Pancreas (tissue), 10 donors: ENCODE data around the gene CACNA1H. TPM values are rescaled to one million over a fixed set of nuclear protein-coding genes. Genes with fewer than 3 reads are reported as not detected.

Source experiments
- ATAC-seq, 4 donors: fragments of 200-7000 bp; cut with Tn5 transposase; one replicate each; pipeline versions ENCODE4 v1.8.0 to v1.9.1; 2020; ENCODE audit warnings: mild to moderate bottlenecking in 4 of 4, moderate library complexity in 4 of 4
- DNase-seq, 6 donors: peaks; one replicate each; pipeline ENCODE4 v3.0.0-alpha.2; 2020
- FAIRE-seq: peaks from 2 replicates; lab custom pipeline; 2012; peaks lifted over from hg19 to GRCh38; lab: Jason Lieb, UNC
- H3K27ac ChIP-seq, 4 donors: fragments of 200-600 bp; sonication (generic); 1 replicate in 3 of 4; 2 replicates in 1 of 4; pipeline versions ENCODE4 v1.5.0 to v1.8.0; 2020
- H3K27me3 ChIP-seq, 4 donors: fragments of 200-600 bp; one replicate each; pipeline ENCODE4 v1.8.0; 2021
- H3K36me3 ChIP-seq, 3 donors: fragments of 200-600 bp; sonication (generic) in 1 of 3; one replicate each; pipeline versions ENCODE4 v1.5.0 to v1.8.0; 2020 to 2021
- H3K4me1 ChIP-seq, 3 donors: fragments of 200-600 bp; one replicate each; pipeline ENCODE4 v1.8.0; 2021
- H3K4me3 ChIP-seq, 4 donors: fragments of 200-600 bp; sonication (generic) in 2 of 4; one replicate each; pipeline versions ENCODE4 v1.5.0 to v1.8.0; 2020 to 2021
- H3K9me3 ChIP-seq, 4 donors: fragments of 200-600 bp; one replicate each; pipeline ENCODE4 v1.8.0; 2021
- WGBS, 2 donors: extraction: QIAGEN DNeasy Blood & Tissue Kit; methylation state at CpG; one replicate each; pipeline ENCODE4 v1.1.7; 2013; 5-methylcytosine and 5-hydroxymethylcytosine counted together
- intact Hi-C, 3 donors: fragments of 100-400 bp; cut with DNase I; formaldehyde crosslinking; loops; one replicate each; pipeline versions ENCODE4 v1.11.1 to v1.14.2; 2022
- polyA plus RNA-seq, 2 donors: library from polyadenylated mRNA; stranded (reverse); fragments of 200-250 nt; gene quantifications; one replicate each; pipeline ENCODE4 v1.2.3, GENCODE V29; 2013
- total RNA-seq, 6 donors: library from RNA; stranded (reverse); fragmentation: NEBNext Ultra II Directional in 4 of 6; extraction: Animal tissue kit (Norgen Biotek cat#: 25700) in 4 of 6; gene quantifications; one replicate each; pipeline versions ENCODE4 v1.2.1 to v1.2.4, GENCODE V29; 2021 to 2023
- TF ChIP-seq, protein P1 (sequence below), 4 donors: fragments of 200-600 bp; sonication (generic) in 3 of 4; IDR thresholded peaks; one replicate each; pipeline versions ENCODE4 v1.5.0 to v1.8.0; 2021; ENCODE audit warnings: antibody characterized with exemption in 4 of 4
- donor health status: healthy with polysubstance abuse.
- donor health status: DM: no; HTN: no; CAD: no; lungs with moderate emphysema.
- donor health status: DM: no; HTN: no; CAD: no.
- donor health status: control.
- donor health status: control.
- donor health status: Bipolar disorder and iron deficiency.
- donor health status: DM: yes; HTN: yes; CAD: no.
- donor health status: DM: no; HTN: no; CAD: no.
- donor health status: DM: no; HTN: no; CAD: no.
- donor health status: DM: yes; HTN: yes; CAD: no.

CACNA1H gene
- total and polyA plus RNA-seq, 8 donors = 2.5 to 20.5 (median 4.9) TPM

DNA sequence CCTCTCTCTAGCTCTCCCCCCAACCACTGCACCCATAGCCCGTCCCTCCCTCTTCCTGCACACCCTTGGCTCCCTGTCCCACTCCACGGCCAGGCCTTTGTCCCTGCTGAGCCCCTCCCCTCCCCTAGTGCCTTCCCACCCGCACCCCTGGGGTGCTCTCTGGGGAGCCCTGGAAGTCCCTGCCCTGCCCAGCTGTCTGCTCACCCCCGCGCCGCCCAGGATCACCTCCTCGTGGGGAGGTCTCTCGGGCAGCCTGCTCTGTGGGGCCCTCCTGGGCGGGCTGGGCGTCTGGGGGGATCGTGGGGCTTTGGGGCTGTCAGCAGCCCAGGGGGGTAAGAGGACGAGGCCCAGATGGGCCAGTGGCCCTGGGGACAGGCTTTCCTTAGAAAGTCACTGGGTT is 18.1 kb downstream of the CACNA1H start:
- Histone ChIP-seq H3K4me1 (peaks cover 9 to 18% (median 13%) of the 10 kb centered on the region in 3 donors), H3K36me3 (no peaks in the 10 kb centered on the region), H3K27ac (no peak overlapping the region), H3K9me3 (no peaks in the 10 kb centered on the region), H3K27me3 (no peaks in the 10 kb centered on the region), H3K4me3 (no peak overlapping the region)
- FAIRE-seq (no peak), ATAC-seq (no peak), DNase-seq (no peak)
- TF ChIP-seq, protein P1, sequence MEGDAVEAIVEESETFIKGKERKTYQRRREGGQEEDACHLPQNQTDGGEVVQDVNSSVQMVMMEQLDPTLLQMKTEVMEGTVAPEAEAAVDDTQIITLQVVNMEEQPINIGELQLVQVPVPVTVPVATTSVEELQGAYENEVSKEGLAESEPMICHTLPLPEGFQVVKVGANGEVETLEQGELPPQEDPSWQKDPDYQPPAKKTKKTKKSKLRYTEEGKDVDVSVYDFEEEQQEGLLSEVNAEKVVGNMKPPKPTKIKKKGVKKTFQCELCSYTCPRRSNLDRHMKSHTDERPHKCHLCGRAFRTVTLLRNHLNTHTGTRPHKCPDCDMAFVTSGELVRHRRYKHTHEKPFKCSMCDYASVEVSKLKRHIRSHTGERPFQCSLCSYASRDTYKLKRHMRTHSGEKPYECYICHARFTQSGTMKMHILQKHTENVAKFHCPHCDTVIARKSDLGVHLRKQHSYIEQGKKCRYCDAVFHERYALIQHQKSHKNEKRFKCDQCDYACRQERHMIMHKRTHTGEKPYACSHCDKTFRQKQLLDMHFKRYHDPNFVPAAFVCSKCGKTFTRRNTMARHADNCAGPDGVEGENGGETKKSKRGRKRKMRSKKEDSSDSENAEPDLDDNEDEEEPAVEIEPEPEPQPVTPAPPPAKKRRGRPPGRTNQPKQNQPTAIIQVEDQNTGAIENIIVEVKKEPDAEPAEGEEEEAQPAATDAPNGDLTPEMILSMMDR (IDR thresholded peaks at IDR 0.05) = no peak
- intact Hi-C loops = no loop called here
- 57 to 81% methylated on average over 11 to 12 of the region's 12 CpGs for WGBS, 2 donors

DNA sequence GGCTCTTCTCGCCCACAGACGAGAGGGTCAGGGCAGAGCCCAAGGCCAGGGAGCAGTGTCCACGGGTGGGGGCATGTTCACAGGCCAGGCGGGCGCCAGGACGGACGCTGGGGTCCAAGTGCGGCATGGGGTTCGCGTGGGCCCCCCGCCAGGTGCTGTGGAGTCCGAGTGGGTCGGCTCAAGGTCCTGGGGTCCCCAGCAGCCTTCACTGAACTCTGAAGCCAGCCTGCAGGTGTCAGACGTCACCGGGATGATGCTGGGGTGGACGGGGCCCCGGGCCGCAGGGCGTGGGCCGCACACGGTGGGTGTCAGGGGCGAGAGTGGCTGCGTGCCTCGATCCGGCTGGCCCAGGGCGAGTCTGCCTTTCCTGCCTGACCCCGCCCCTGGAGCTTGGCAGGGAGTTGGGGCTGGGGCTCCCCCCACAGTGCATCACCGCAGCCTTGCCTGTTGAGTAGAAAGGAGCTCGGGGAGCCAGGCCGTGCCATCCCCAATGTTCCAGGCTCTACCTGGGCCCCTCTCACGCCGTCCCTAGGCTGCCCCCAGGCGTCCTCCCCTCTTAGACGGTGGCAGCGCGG is 19.0 kb downstream of the CACNA1H start:
- DNase-seq (no peak), ATAC-seq (no peak), FAIRE-seq (no peak)
- Histone ChIP-seq H3K4me1 (peaks cover 9 to 18% (median 13%) of the 10 kb centered on the region in 3 donors), H3K36me3 (no peaks in the 10 kb centered on the region), H3K27ac (no peak overlapping the region), H3K4me3 (no peak overlapping the region), H3K9me3 (no peaks in the 10 kb centered on the region), H3K27me3 (no peaks in the 10 kb centered on the region)
- intact Hi-C loops = no loop called here
- TF ChIP-seq, protein P1 (IDR thresholded peaks at IDR 0.05) = no peak
- 68 to 79% methylated on average over 23 to 36 of the region's 36 CpGs for WGBS, 2 donors

DNA sequence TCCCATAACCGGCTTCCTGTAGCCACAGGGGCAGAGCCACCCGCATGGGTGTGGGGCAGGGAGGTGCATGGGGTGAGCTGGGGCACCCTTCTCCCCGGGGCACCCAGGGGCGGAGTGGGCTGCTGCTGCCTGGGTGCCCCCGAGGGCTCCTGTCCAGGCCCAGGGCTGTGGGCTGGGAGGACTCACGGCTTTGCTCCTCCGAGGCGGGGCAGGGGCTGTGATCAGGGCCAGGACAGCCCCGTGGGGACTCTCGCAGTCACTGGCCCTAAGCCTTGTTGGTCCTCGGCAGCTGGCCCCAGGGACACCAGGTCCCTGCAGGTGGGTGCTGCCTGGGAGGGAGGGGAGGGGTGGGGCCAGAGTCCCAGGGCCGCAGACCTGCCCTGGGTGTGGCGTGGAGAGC is 19.7 kb downstream of the CACNA1H start:
- peaks cover 9 to 18% (median 10%) of the 10 kb centered on the region in 3 donors for H3K4me1 ChIP-seq
- H3K27ac ChIP-seq = no peak overlapping the region
- no peaks in the 10 kb centered on the region for H3K9me3 ChIP-seq
- no peak for DNase-seq
- ATAC-seq = no peak
- TF ChIP-seq, protein P1 (IDR thresholded peaks at IDR 0.05) = no peak
- intact Hi-C loops = no loop called here
- 58 to 82% methylated on average over 11 to 13 of the region's 13 CpGs for WGBS, 2 donors
- no peaks in the 10 kb centered on the region for H3K36me3 ChIP-seq
- H3K4me3 ChIP-seq = no peak overlapping the region
- no peak for FAIRE-seq
- no peaks in the 10 kb centered on the region for H3K27me3 ChIP-seq

DNA sequence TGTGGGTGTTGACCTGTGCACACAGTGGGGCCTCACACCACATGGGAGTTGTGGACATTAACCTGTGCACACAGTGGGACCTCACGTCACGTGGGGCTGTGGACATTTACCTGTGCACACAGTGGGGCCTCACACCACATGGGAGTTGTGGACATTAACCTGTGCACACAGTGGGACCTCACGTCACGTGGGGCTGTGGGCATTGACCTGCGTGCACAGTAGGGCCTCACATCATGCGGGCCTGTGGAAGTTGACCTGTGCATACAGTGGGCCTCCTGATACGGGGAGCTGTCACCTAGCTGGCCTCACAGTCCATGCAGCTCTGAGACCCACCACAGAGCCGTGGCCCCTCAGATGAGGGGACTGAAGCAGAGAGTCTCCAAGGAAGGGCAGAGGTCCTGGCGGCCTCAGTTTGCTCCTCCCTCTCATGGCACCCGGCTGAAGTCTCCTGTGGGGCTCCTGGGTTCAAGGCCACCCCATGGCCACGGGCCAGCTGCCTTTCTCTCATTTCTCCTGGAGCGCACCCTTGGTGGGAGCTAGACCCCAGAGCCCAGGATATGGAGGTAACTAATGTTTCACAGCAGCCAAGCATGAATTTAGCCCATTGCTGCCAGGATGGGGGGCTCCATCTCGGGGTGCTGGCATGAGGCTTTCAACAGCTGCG is 21.0 kb downstream of the CACNA1H start:
- Histone ChIP-seq H3K27me3 (no peaks in the 10 kb centered on the region), H3K4me3 (no peak overlapping the region), H3K4me1 (peaks cover 5 to 14% (median 9%) of the 10 kb centered on the region in 3 donors), H3K36me3 (no peaks in the 10 kb centered on the region), H3K27ac (peak overlapping the region; percentile 33 to 67 (median 52)), H3K9me3 (no peaks in the 10 kb centered on the region)
- FAIRE-seq (no peak), ATAC-seq (peak in 2 of 4 donors; percentile 5 to 11), DNase-seq (no peak)
- TF ChIP-seq, protein P1 (IDR thresholded peaks at IDR 0.05) = no peak
- intact Hi-C loops = no loop called here
- 33 to 34% methylated on average over 14 of the region's 14 CpGs for WGBS, 2 donors
